CD4-positive, alpha-beta T cell treated with Interleukin-15 for 4 hours (primary cell): ENCODE measurements around the gene PCBP4.
"Not testable (repeated sequence)": the region's sequence is repeated elsewhere in the genome, so short reads cannot be mapped to it uniquely, and the experiment has no call there.

ENCODE experiments used
- DNase-seq: peaks from one replicate; pipeline ENCODE4 v3.0.0-alpha.2; 2020; ENCODE audit warnings: low spot score

PCBP4 gene

DNA sequence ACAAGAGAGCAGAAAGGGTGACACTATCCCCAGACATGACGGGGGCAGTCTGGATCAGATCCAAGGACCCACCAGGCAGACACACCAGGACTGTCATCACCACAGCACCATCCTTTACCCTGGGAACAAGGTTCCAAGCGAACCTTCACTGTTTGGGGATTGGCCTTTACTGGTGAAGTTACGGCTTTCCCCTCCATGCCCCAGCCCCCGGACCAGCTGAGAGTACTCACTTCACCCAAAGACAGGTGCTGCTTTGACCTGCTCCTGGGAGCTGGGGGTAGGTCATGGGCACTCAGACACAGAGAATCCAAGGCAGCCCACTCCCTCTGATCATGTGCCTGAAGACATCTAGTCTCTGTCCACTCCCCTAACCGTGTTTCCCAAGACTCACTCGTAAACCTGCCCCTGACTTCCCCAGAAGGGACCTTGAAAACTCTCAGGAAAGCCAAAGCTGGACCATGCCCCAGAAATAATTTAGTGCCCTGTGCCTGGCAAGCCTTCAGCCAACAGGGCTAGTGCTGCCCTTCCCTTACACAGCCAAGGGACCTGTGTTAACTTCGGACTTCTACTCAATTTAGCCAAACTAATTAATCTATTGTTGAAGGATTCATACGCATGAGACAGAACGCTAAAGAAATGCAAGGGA, 28.4 kb downstream of the PCBP4 start:
- DNase-seq = no peak

DNA sequence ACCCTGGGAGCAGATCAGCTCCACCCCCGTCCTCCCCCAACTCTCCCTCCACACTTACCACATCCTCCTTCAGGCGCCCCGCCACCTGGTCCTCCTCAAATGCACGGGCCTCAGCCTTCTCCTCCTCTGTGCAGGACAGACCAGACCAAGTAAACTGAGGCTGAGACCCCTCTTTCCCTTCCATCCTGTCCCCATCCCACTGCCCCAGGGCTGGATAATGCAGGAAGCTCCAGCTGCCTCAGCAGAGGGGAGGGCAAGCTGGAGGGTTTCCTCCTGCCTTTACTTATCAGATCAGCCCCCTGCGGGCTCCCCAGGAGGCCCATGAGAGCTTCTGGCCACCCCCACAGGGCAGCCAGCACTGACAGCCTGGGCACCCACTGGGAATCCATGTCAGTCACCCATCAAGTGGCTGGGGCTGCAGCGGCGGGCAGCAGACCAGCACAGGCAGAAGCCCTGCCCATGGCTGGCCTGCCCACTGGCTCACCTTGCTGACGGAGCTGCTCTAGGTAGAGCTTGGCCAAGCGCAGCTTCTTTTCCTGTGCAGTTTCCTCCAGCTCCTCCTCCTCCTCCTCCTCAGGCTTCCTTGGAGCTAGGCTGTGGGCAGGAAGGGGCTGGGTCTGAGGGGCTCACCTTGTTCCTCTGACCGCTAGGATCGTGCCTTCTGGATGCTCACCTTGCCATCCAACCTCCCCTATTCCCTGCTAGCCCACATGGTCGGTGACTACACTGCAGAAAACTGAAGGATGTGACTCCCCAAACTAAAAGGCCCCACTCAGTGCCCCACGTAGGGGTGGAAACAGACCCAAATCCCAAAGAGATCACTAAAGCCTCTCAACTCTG, 29.4 kb downstream of the PCBP4 start:
- no peak for DNase-seq

DNA sequence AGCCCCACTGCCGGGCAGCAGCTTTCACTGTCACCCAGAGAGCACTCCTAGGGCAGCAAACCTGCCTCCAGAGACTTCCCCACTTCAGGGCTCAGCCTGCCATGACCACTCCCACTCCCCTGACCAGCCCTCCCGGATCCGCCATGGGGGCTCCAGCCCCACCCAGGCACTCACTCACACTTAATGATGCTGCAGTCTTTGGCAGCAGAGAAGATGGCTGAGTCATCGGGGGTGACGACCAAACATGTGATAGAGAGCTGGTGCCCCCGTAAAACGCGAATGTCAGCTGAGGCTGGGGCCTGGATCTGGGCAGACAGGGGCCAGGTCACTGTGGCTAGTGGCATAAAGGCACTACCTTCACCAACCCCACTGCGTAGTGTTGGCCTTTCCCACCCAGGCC, 30.2 kb downstream of the PCBP4 start:
- no peak for DNase-seq

DNA sequence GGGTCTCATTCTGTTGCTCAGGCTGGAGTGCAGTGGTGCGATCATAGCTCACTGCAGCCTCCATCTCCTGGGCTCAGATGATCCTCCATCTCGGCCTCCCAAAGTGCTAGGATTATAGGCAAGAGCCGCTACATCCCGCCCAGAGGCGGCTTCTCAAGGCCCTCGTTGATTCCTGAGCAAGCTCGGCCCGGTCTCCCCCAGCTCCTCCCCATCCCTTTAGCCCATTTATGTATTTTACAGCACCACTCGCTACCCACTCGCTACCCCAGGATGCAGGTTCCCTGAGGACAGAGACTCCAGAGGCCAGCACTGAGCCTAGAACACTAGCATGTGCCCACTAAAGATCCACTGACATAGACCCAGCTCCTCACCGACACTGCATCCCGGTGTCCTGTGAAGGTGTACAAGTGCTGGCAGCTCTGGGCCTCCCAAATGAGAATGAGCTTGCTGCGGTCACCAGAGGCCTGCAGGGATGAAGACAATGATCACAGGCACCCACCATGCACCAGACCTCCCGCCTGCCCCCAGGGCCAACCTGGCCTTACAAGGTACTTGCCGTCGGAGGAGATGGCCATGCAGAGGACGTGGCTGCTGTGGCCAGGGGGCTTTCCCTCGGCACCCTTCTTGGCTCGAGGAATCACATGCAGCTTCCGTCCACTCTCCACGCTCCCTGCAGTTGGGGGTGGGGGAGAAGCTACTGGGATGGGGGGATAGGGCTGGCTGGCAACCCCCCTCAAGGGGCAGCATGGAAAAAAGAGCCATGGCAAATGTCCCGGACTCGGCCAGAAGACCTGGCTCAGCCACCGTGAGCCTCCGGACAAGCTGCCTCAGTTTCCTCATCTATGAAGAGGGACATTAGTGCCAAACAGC, 31.1 kb downstream of the PCBP4 start:
- DNase-seq = no peak

DNA sequence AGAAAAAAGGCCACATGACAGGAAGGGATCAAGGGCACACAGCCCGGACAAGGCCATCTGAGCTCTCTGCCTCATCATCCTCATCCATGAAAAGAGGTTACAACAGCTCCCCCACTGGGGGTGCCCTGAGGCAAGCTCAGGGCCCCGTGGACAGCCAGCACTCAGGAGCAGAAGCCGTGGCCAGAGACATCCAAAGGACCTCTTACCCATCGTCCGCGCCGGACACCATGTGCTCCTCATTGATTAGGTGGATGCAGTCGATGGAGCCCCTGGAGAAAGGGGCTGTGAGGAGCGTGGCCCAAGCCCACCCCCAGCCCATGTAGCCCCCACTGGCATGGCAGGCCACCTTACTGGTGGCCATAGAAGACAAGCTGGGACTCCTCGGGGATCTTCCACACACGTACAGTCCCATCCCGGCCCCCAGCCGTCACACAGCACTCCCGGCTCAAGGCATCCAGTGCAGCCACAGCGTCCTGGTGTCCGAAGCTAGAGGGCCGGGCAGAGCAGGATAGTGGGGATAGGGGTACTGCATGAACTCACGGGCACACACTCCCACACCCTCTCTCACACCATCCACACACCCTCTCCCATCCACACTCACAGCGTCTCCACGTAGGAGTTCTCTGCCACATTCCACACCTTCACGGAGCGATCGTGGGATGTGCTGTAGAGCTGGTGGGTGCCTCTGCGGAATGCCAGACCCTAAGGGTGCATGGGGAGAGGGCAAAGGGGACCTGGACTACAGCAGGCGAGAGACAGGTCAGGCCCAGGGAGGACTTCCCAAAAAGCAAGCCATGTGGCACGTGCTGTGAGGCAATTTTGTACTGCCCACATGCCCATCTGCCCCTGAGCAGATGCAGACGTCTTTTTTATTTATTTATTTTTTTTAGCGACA, 32.0 kb downstream of the PCBP4 start:
- no peak for DNase-seq

DNA sequence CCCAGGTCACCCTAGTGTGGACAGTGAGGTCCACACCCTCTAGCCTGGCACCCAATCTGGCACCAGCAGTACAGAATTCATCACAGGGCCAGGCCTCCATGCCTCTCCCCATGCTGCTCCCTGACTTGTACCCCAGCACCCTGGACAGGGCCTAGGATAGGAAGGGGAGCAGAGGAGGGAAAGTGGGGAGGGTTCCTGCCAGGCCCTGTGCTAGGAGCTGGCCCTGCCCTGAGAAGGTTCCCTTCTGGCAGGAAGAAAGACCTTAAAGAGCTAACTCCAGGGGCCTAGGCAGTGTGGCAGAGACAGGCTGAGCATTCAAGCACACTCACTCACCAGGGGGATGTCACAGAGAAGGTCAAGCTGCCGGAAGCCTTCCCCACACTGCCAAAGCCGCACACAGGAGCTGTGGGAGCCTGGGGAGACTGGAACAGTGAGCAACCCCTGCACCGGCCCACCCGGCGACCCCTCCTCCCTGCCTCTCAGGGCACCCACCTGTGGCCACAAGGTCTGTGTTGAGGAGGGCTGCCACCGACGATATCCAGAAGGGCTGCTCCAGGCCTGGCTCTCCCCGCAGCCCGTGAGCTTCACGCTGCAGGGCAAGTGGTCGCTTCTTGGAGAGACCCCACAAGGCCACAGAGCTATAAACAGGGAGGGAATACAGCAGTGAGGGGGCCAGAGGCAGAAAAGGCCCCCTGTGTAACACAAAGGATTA, 33.0 kb downstream of the PCBP4 start:
- no peak for DNase-seq

DNA sequence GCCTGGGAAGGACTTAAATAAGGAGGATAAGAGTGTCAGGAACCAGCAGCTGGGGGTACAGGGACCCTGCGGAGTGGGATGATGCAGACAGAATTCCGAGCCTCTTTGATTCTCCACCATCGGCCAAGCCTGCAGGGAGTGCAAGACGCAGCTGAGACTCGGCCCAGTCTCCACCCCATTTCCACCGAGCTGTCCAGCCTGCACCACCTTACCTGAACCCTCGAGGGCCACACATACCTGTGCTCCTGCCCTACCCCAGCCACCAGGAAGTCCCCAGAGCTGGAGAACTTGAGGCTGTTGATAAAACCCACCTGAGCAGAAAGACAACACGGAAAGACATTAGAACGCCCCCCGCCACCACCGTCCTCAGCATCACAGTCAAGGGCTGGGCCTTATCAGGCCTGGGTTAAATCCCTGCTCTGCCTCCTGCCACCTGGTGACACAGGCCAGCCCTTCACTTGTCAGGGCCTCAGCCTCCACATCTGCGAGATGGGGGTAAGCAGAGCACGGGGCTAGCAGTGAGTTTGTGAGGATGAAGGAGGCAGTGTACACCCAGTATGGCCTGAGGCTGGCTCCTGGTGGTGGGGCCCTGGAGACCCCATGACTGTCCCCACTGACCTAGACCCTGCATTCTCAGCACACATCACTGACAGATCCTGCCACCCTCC, 33.6 kb downstream of the PCBP4 start:
- no peak for DNase-seq

DNA sequence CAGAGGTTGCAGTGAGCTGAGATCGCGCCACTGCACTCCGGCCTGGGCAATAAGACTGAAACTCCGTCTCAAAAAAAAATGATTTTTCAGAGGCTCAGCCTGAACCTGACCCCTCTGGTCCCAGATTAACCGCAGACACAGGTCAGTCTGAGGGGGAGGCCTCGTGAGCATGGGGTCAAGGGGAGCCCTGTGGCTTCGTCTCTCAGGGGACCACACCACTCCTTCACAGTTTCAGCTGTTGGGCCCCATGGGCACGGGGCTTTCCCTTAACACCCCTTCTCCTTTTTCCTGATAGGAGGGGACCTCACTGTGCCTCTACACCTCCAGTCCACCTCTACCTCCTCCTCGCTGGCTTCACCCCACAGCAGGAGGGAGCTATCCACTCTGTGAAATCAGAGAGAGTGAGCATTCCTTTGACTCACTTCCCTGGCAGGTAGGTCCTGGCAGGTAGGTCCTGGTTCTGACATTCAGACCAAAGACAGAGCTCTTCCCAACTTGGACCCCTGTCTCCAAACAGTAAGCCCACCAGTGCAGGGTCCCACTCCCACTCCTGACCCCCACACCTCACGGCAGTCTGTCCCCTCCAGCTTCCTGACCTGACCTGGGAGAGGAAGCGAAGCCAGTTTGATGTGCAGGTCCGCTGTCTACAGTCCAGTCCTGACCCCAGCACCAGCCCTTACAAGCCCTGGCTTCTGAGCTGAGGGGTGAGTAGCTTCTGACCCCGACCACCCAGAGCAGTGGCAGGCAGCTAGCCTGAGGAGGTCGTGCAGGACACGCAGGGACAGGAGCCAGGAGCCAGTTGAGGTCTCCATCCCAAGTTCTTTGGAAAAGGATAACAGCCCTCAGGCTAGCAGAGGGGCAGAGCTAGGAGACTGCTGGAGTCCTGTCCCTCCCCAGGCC, 34.5 kb downstream of the PCBP4 start:
- no peak for DNase-seq

DNA sequence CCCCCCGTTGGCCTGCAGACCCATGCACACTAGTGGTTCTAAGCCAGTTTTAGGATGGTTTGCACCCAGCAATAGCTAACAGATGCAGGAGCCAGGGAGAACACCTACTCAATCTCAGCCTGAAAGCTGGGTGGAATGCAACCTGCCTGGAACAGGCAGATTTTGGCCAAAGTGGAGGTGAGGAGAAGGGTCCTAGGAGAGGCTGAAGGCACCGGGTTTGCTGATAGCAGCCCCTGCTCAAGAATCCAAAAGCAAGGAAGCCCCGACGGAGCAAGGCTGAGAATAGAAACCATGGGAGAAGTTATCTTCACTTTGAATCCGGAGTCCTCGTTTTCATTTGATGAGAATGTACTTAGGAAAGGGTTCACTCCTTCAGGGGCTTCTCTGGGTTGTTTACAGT, 35.5 kb downstream of the PCBP4 start:
- no peak for DNase-seq

DNA sequence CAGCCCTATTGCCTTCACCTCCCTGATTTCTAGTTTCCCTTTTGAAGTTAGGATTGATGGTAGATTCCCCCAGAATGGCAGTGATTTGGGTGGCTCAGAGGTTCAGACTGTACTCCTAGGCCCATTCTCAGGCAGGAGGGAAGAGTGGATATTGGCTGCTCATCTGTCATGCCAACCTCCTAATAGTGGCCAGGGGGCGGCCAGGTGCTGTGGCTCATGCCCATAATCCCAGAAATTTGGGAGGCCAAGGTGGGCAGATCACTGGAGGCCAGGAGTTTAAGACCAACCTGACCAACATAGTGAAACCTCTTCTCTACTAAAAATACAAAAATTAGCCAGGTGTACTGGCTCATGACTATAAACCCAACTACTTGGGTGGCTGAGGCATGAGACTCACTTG, 36.8 kb downstream of the PCBP4 start:
- no peak for DNase-seq

DNA sequence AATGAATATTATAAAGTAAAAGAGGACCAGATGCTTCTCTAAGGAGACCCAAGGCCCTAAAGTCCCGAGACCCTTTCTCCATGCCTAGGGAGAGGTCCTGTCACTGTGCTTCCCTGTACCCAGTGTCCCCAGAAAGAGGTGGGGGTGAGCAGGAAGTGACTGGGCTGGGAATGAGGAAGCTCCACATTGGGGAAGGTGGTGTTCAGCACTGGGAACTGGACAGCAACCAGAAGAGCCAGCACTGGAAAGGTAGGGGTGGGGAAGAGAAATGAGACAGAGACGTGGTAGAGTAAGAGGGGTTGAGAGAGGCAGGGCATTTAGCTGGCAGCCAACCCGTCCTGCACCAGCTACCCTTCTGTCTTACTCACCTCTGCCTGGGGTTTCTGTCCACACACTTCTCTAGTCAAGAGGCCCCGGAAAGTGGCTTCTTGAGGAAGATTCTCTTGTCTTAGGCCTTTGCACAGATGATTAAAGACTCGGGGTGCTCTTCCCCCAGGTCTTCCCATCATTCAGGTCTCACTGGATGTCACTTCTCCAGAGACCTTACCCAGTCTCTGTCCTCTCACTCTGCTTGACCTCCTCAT, 37.7 kb downstream of the PCBP4 start:
- DNase-seq = no peak

DNA sequence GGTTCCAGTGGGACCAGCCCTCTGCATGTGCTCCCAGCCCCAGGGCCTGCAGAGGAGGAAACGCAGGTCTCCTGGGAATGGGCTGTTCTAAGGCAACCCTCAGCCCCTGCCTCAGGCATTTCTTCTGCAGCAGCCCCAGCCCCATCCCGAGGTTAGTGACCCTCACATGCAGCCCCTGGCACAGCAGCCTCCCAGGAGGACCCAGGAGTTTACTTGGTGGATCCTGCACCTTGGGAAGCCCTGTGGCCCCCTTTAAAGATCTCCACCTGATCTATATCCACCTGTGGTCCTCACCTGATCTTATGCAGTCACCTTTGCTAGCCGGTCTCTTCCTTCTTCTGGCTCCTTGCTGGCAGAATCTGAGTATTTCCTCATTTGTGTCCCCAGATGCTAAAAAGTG, 38.3 kb downstream of the PCBP4 start:
- DNase-seq = not testable (repeated sequence)

DNA sequence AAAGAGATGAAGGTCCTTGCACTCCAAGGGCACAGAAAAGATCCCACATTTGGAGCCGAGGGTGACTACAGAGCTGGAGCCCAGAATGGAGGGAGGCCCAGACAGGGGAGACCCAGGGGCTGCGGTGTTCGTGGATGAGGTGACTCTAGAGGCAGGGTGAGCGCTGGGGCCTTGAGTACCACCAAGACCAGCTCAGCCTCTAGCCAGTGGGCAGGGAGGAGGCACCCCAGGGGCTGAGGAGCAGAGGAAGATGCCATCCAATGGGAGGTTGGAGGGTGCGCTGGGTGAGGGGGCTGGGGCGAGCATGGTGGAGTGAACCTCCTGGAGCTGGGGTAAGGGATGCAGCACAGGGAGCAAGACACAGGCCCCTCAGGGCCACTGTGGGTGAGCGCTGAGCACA, 38.8 kb downstream of the PCBP4 start:
- no peak for DNase-seq

DNA sequence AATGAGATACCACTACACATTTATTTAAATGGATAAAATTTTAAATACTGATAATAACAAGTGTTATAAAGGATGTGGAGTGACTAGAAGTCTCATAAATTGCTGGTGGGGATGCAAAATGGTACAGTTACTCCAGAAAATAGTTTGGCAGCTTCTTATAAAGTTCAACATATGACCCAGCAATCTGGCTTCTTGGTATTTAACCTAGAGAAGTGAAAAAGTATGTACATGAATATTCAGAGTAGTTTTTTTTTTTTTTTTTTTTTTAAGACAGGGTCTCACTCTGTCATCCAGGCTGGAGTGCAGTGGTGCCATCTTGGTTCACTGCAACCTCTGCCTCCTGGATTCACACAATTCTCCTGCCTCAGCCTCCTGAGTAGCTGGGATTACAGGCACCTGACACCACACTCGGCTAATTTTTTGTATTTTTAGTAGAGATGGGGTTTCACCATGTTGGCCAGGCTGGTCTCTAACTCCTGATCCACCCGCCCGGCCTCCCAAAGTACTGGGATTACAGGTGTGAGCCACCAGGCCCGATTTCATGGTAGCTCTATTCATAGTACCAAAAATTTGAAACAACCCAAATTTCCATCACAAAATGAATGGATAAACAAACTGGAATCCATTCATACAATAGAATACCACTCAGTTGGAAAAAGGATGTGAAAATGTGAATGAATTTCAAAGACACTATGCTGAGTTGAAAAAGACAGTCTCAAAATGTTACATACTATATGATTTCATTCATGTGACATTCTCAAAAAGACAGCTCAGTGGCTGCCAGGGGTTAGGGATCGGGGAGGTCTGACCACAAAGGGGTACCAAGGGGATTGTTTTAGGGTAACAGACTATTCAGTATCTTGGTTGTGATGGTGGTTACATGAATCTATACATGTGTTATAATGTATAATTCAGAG, 39.9 kb downstream of the PCBP4 start:
- DNase-seq = no peak

DNA sequence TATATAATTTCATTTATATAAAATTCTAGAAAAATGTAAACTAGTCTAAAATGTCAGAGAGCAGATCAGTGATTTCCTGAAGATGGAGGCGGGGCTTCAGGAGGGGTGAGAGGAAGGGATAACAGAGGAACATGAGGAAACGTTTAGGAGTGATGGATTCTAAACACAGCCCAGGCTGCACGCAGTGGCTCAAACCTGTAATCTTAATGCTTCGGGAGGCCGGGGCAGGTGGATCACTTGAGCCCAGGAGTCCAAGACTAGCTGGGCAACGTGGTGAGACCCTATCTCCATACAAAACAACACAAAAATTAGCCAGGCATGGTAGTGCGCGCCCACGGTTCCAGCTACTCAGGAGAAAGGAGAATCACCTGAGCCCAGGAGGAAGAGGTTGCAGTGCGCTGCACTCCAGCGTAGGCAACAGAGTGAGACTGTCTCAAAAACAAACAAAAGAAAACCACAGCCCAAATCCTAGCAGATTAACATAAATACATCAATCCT, 46.1 kb downstream of the PCBP4 start:
- no peak for DNase-seq

DNA sequence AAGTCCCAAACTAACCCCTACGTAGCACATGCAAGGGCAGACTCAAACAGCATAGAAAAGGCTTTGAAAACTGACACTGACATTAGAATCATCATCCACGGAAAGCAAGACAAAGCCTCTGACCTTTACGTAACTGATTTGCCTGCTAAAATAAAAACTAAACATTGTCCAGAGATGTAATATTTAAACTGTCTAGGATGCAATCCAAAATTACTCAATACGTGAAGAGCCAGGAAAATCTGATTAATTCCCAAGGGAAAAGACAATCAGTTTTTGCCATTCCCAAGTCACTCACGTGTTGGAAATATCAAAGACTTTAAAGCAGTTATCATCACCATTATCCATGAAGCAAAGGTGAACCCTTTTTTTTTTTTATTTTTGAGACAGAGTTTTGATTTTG, 50.8 kb downstream of the PCBP4 start:
- DNase-seq = no peak

DNA sequence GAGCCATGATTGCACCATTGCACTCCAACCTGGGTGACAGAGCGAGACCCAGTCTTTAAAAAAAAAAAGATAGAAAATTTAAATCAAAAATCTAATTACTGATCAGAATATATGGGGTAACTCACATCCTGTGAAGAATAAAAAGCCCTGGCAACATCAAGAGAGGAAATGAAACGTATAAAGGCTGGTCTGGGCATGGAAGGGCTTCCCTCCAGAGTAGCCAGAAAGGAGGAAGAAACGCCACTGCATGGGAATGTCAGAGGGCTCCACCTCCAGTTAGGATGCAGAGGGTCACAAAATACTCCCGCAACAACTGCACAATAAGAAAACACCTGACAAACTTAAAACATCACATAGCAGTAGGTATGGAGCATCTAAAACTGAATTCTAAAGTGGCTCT, 59.2 kb downstream of the PCBP4 start:
- DNase-seq = no peak
